Esophagus squamous epithelium (tissue), 4 donors: Measurements from ENCODE around the gene TNFRSF18.

ENCODE experiments used
- CTCF ChIP-seq, 6 experiments: fragments of 450-650 bp in 4 of 6; fragments of 200-600 bp in 2 of 6; sonication (generic) in 2 of 6; IDR thresholded peaks; one replicate each; pipeline ENCODE4 v1.5.1; 2016 to 2019; ENCODE audit warnings: antibody characterized with exemption in 6 of 6, mild to moderate bottlenecking in 4 of 6, moderate library complexity in 4 of 6
- POLR2A ChIP-seq, 4 donors: fragments of 450-650 bp; IDR thresholded peaks; one replicate each; pipeline ENCODE4 v1.6.1; 2017; ENCODE audit warnings: antibody characterized with exemption in 4 of 4, mild to moderate bottlenecking in 4 of 4, moderate library complexity in 3 of 4

- TF ChIP-seq CTCF (IDR thresholded peaks at IDR 0.05) = no peak
- TF ChIP-seq POLR2A (IDR thresholded peaks at IDR 0.05) = no peak
These were observed 27.1 kb upstream of the TNFRSF18 start for GRCh38 chr1:1233567-1233892.
